Cardiac muscle cell (in vitro differentiated cells and primary cell): Measurements from ENCODE around the gene PSTPIP1. TPM values are rescaled to one million over a fixed set of nuclear protein-coding genes. Genes with fewer than 3 reads are reported as not detected.

Experiments
- DNase-seq, 2 donors: peaks; one replicate each; pipeline versions ENCODE4 v3.0.0 to v3.0.0-alpha.2; 2010 to 2017; ENCODE audit warnings: low read depth in 1 of 2, low spot score in 1 of 2
- H3K27ac ChIP-seq: fragments of 200-600 bp; sonication (generic); 2 replicates; pipeline ENCODE4 v1.5.1; 2016
- H3K27me3 ChIP-seq: fragments of 200-600 bp; sonication (generic); 2 replicates; pipeline ENCODE4 v1.6.0; 2016; ENCODE audit warnings: control low read depth
- H3K36me3 ChIP-seq: fragments of 200-600 bp; sonication (generic); 2 replicates; pipeline ENCODE4 v1.5.1; 2016; ENCODE audit warnings: control low read depth
- H3K4me1 ChIP-seq: fragments of 200-600 bp; sonication (generic); 2 replicates; pipeline ENCODE4 v1.8.1; 2017; ENCODE audit warnings: low read depth, mild to moderate bottlenecking, mixed run types
- H3K4me3 ChIP-seq: fragments of 200-600 bp; sonication (generic); 2 replicates; pipeline ENCODE4 v1.5.1; 2016; ENCODE audit warnings: mild to moderate bottlenecking
- H3K9me3 ChIP-seq: fragments of 200-600 bp; sonication (generic); 2 replicates; pipeline ENCODE4 v1.5.1; 2017; ENCODE audit warnings: low read depth, mild to moderate bottlenecking, control low read depth
- polyA plus RNA-seq: library from polyadenylated mRNA; unstranded; fragments of >200 nt; fragmentation: Nextera tagmentation; extraction: Ambion mirVana; gene quantifications from 2 replicates; pipeline ENCODE4 v1.2.1, GENCODE V29; 2016
- total RNA-seq: library from RNA; depleted of rRNA; stranded (reverse); fragments of >200 nt; gene quantifications from 2 replicates; pipeline ENCODE4 v1.2.3, GENCODE V29; 2016
- TF ChIP-seq, protein P1 (sequence below): IDR thresholded peaks from 2 replicates; pipeline ENCODE4 v1.5.1; 2012; ENCODE audit warnings: low read depth, mild to moderate bottlenecking, low read length

The PSTPIP1 gene
- total and polyA plus RNA-seq, 2 experiments from 2014 or later = 0.26 to 0.63 TPM

- Histone ChIP-seq H3K27me3 (no peaks in the 10 kb centered on the region), H3K4me3 (no peak overlapping the region), H3K36me3 (no peaks in the 10 kb centered on the region), H3K4me1 (no peaks in the 10 kb centered on the region), H3K9me3 (no peaks in the 10 kb centered on the region), H3K27ac (no peak overlapping the region)
- no peak for DNase-seq
- TF ChIP-seq, protein P1, sequence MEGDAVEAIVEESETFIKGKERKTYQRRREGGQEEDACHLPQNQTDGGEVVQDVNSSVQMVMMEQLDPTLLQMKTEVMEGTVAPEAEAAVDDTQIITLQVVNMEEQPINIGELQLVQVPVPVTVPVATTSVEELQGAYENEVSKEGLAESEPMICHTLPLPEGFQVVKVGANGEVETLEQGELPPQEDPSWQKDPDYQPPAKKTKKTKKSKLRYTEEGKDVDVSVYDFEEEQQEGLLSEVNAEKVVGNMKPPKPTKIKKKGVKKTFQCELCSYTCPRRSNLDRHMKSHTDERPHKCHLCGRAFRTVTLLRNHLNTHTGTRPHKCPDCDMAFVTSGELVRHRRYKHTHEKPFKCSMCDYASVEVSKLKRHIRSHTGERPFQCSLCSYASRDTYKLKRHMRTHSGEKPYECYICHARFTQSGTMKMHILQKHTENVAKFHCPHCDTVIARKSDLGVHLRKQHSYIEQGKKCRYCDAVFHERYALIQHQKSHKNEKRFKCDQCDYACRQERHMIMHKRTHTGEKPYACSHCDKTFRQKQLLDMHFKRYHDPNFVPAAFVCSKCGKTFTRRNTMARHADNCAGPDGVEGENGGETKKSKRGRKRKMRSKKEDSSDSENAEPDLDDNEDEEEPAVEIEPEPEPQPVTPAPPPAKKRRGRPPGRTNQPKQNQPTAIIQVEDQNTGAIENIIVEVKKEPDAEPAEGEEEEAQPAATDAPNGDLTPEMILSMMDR = no peak
These were observed 28.8 kb downstream of the PSTPIP1 start for GRCh38 chr15:77023576-77024272.

GRCh38 chr15:77024273-77025082 lies 29.6 kb downstream of the PSTPIP1 start:
- H3K27ac ChIP-seq = no peak overlapping the region
- no peak overlapping the region for H3K4me3 ChIP-seq
- no peaks in the 10 kb centered on the region for H3K9me3 ChIP-seq
- TF ChIP-seq, protein P1 = peak; percentile 96
- no peaks in the 10 kb centered on the region for H3K36me3 ChIP-seq
- H3K27me3 ChIP-seq = no peaks in the 10 kb centered on the region
- no peaks in the 10 kb centered on the region for H3K4me1 ChIP-seq
- peak; percentile 59 to 77 for DNase-seq

DNA sequence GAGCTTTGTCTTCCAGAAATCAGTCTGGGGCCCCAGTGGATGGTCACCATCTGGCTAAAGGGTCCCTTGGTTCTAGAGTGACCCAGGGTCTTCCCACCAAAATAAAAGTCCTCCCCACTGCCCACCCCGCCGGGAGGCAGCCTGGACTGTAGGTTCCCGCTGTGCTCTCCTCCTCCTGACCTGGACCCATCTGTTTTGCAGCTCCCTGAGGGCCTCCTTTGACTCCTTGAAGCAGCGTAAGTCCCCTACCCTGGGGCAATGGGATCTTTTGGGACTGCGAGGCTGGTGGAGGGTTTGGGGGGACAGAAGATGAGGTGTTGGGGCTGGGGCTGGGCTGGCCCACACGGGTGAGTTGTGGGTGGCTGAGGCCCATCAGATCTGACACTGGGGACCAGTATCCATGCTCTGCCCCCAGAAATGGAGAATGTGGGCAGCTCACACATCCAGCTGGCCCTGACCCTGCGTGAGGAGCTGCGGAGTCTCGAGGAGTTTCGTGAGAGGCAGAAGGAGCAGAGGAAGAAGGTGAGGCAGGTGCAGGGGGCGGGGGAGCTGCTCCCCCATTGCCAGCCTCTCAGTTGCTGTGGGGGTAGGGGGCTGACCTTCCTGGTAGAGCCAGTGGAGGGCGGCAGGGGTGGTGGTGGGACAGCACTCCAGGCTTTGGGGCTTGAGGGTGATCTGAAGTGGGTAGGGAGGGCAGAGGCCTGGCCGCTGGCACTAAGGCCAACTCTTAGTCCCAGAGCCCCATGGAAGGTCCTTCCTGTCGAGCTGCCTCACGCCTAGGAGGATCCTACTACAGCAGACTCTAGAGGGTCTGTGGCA lies 30.4 kb downstream of the PSTPIP1 start:
- H3K4me1 ChIP-seq = no peaks in the 10 kb centered on the region
- no peaks in the 10 kb centered on the region for H3K9me3 ChIP-seq
- TF ChIP-seq, protein P1 = no peak
- H3K36me3 ChIP-seq = no peaks in the 10 kb centered on the region
- no peak overlapping the region for H3K27ac ChIP-seq
- no peaks in the 10 kb centered on the region for H3K27me3 ChIP-seq
- no peak for DNase-seq
- no peak overlapping the region for H3K4me3 ChIP-seq

DNA sequence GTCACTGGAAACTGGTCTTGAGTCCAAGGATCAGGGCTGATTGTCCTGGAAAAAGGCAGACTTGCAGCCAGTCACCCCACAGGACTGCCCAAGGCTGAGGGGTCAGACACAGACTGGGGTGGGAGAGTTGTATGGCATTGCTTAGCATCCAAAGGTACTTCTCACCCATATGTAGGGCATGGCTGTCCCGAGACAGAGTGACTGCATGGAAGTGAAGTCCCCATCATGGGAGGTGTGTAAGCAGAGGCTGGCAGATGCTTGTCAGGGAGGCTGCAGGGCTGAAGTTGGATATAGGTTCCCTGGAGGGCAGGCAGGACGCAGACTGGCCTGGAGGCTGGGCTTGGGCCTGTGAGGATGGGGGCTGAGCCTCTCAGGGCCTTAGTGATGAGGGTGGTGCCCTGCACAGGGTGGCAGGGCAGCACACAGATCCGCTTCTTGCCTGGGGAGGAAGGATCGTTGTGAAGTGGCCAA lies 31.1 kb downstream of the PSTPIP1 start:
- Histone ChIP-seq H3K36me3 (no peaks in the 10 kb centered on the region), H3K27me3 (no peaks in the 10 kb centered on the region), H3K4me1 (no peaks in the 10 kb centered on the region), H3K9me3 (no peaks in the 10 kb centered on the region), H3K4me3 (no peak overlapping the region), H3K27ac (no peak overlapping the region)
- TF ChIP-seq, protein P1 = no peak
- DNase-seq = no peak

GRCh38 chr15:77026501-77027110 lies 31.7 kb downstream of the PSTPIP1 start:
- H3K9me3 ChIP-seq = no peaks in the 10 kb centered on the region
- H3K4me3 ChIP-seq = no peak overlapping the region
- no peak overlapping the region for H3K27ac ChIP-seq
- TF ChIP-seq, protein P1 = no peak
- DNase-seq = peak in 1 of 2 donors; percentile 44
- H3K36me3 ChIP-seq = no peaks in the 10 kb centered on the region
- H3K27me3 ChIP-seq = no peaks in the 10 kb centered on the region
- H3K4me1 ChIP-seq = no peaks in the 10 kb centered on the region
